HPDE6-E6E7 (cell line): ENCODE measurements around the gene SRGAP3.

Experiments
- DNase-seq: peaks from one replicate; pipeline ENCODE4 v3.0.0; 2011; ENCODE audit warnings: missing footprints; ENCODE audit errors: extremely low spot score

Gene SRGAP3

GRCh38 chr3:9146367-9147071 lies 102.9 kb downstream of the SRGAP3 start:
- no peak for DNase-seq

GRCh38 chr3:9143184-9143583 lies 106.3 kb downstream of the SRGAP3 start:
- no peak for DNase-seq

- no peak for DNase-seq
Measured at GRCh38 chr3:9142362-9142761, 107.1 kb downstream of the SRGAP3 start.

- no peak for DNase-seq
Measured at GRCh38 chr3:9141928-9142289, 107.5 kb downstream of the SRGAP3 start.

GRCh38 chr3:9139366-9139765 lies 110.1 kb downstream of the SRGAP3 start:
- DNase-seq, result no peak

GRCh38 chr3:9137676-9138075 lies 111.8 kb downstream of the SRGAP3 start:
- no peak for DNase-seq

GRCh38 chr3:9136746-9137465 lies 112.5 kb downstream of the SRGAP3 start:
- no peak for DNase-seq

GRCh38 chr3:9135930-9136525 lies 113.4 kb downstream of the SRGAP3 start:
- no peak for DNase-seq

- DNase-seq, result no peak
Measured at GRCh38 chr3:9135526-9135925, 113.9 kb downstream of the SRGAP3 start.

- no peak for DNase-seq
Measured at GRCh38 chr3:9133656-9134055, 115.8 kb downstream of the SRGAP3 start.

- DNase-seq, result no peak
Measured at GRCh38 chr3:9130345-9131305, 118.8 kb downstream of the SRGAP3 start.

GRCh38 chr3:9129365-9129764 lies 120.1 kb downstream of the SRGAP3 start:
- no peak for DNase-seq

- no peak for DNase-seq
Measured at GRCh38 chr3:9125278-9125951, 124.0 kb downstream of the SRGAP3 start.

GRCh38 chr3:9124730-9125129 lies 124.7 kb downstream of the SRGAP3 start:
- DNase-seq, result no peak

- DNase-seq, result no peak
Measured at GRCh38 chr3:9123840-9124239, 125.6 kb downstream of the SRGAP3 start.

GRCh38 chr3:9122732-9123364 lies 126.6 kb downstream of the SRGAP3 start:
- no peak for DNase-seq

GRCh38 chr3:9121366-9122001 lies 128.0 kb downstream of the SRGAP3 start:
- DNase-seq, result no peak

- no peak for DNase-seq
Measured at GRCh38 chr3:9119331-9119730, 130.1 kb downstream of the SRGAP3 start.

- no peak for DNase-seq
Measured at GRCh38 chr3:9118222-9118621, 131.2 kb downstream of the SRGAP3 start.

GRCh38 chr3:9117220-9117619 lies 132.2 kb downstream of the SRGAP3 start:
- no peak for DNase-seq
